CD14-positive monocyte (primary cell): Measurements from ENCODE around the gene PIANP. TPM values are rescaled to one million over a fixed set of nuclear protein-coding genes. Genes with fewer than 3 reads are reported as not detected.

Experiments
- DNase-seq, 3 donors: peaks; one replicate each; pipeline ENCODE4 v3.0.0-alpha.2; 2011 to 2022
- H2AFZ ChIP-seq: 2 replicates; pipeline ENCODE4 v1.6.0; 2012; ENCODE audit warnings: mild to moderate bottlenecking, low read depth, low read length, inconsistent platforms; ENCODE audit not compliant: insufficient read depth, poor library complexity, severe bottlenecking
- H3K27ac ChIP-seq, 2 donors: 1 replicate in 1 of 2; 2 replicates in 1 of 2; pipeline ENCODE4 v1.5.1; 2012 to 2013; ENCODE audit warnings: low read length in 2 of 2, control low read depth in 1 of 2, inconsistent platforms in 1 of 2, low read depth in 1 of 2, mild to moderate bottlenecking in 1 of 2
- H3K27me3 ChIP-seq, 2 donors: one replicate each; pipeline versions ENCODE4 v1.6.0 to v1.6.1; 2011 to 2013; ENCODE audit warnings: low read length in 2 of 2; ENCODE audit not compliant: control insufficient read depth in 2 of 2, insufficient read depth in 2 of 2
- H3K36me3 ChIP-seq, 2 donors: replicated peaks in 1 of 2; 1 replicate in 1 of 2; 2 replicates in 1 of 2; pipeline versions ENCODE4 v1.5.1 to v1.6.1; 2012 to 2013; ENCODE audit warnings: low read length in 2 of 2, control low read depth in 1 of 2, inconsistent platforms in 1 of 2, mild to moderate bottlenecking in 1 of 2; ENCODE audit not compliant: insufficient read depth in 2 of 2, control insufficient read depth in 1 of 2
- H3K4me1 ChIP-seq, 2 donors: 1 replicate in 1 of 2; 2 replicates in 1 of 2; pipeline versions ENCODE4 v1.5.1 to v1.6.1; 2012 to 2013; ENCODE audit warnings: low read length in 2 of 2, control low read depth in 1 of 2, inconsistent platforms in 1 of 2, mild to moderate bottlenecking in 1 of 2, moderate library complexity in 1 of 2; ENCODE audit not compliant: insufficient read depth in 2 of 2, control insufficient read depth in 1 of 2
- H3K4me2 ChIP-seq: replicated peaks from 2 replicates; pipeline ENCODE3; 2012; ENCODE audit warnings: low read length, moderate library complexity, mild to moderate bottlenecking; ENCODE audit not compliant: poor library complexity, severe bottlenecking; ENCODE audit errors: extremely low read depth
- H3K4me3 ChIP-seq, 3 experiments: fragments of 200-600 bp in 1 of 3; sonication (generic) in 1 of 3; replicated peaks in 1 of 3; 1 replicate in 2 of 3; 2 replicates in 1 of 3; pipeline ENCODE4 v1.5.1; 2011 to 2013; ENCODE audit warnings: low read length in 3 of 3, mild to moderate bottlenecking in 3 of 3, control low read depth in 2 of 3, low read depth in 2 of 3, inconsistent platforms in 1 of 3, moderate library complexity in 1 of 3
- H3K79me2 ChIP-seq: 2 replicates; pipeline ENCODE4 v1.6.0; 2012; ENCODE audit warnings: mild to moderate bottlenecking, control low read depth, inconsistent platforms, low read length, moderate library complexity; ENCODE audit not compliant: insufficient read depth
- H3K9ac ChIP-seq: 2 replicates; pipeline ENCODE4 v1.6.0; 2017; ENCODE audit warnings: low read length, mild to moderate bottlenecking; ENCODE audit not compliant: insufficient read depth, poor library complexity, severe bottlenecking
- H3K9me3 ChIP-seq, 2 donors: replicated peaks in 1 of 2; 1 replicate in 1 of 2; 2 replicates in 1 of 2; pipeline versions ENCODE4 v1.5.1 to v1.6.1; 2012 to 2013; ENCODE audit warnings: low read length in 2 of 2, control low read depth in 1 of 2; ENCODE audit not compliant: control insufficient read depth in 1 of 2, insufficient read depth in 1 of 2
- H4K20me1 ChIP-seq: 2 replicates; pipeline ENCODE4 v1.6.0; 2012; ENCODE audit warnings: mild to moderate bottlenecking, low read length, control low read depth, moderate library complexity; ENCODE audit not compliant: insufficient read depth
- H3K27ac Mint-ChIP-seq, 7 donors: one replicate each; pipeline ENCODE4 v1.8.0; 2020; ENCODE audit warnings: mild to moderate bottlenecking in 7 of 7, mixed read lengths in 7 of 7, moderate library complexity in 6 of 7, inconsistent platforms in 2 of 7
- H3K27me3 Mint-ChIP-seq, 3 donors: one replicate each; pipeline ENCODE4 v1.8.0; 2021 to 2022; ENCODE audit warnings: low read depth in 3 of 3, mild to moderate bottlenecking in 3 of 3, mixed read lengths in 3 of 3, moderate library complexity in 3 of 3, inconsistent platforms in 1 of 3
- H3K36me3 Mint-ChIP-seq, 2 donors: one replicate each; pipeline ENCODE4 v1.8.0; 2020; ENCODE audit warnings: mixed read lengths in 2 of 2, inconsistent platforms in 1 of 2, mild to moderate bottlenecking in 1 of 2
- H3K4me1 Mint-ChIP-seq: one replicate; pipeline ENCODE4 v1.8.0; 2020; ENCODE audit warnings: mild to moderate bottlenecking, mixed read lengths
- H3K4me3 Mint-ChIP-seq, 2 donors: one replicate each; pipeline ENCODE4 v1.8.0; 2020; ENCODE audit warnings: mild to moderate bottlenecking in 2 of 2, mixed read lengths in 2 of 2, moderate library complexity in 1 of 2
- H3K9me3 Mint-ChIP-seq, 7 donors: one replicate each; pipeline ENCODE4 v1.8.0; 2020 to 2022; ENCODE audit warnings: mixed read lengths in 7 of 7, mild to moderate bottlenecking in 6 of 7, moderate library complexity in 6 of 7, inconsistent platforms in 2 of 7
- WGBS: methylation state at CpG from one replicate; pipeline ENCODE4 v1.1.5; 2013; ENCODE audit warnings: missing lambda C conversion rate; ENCODE audit not compliant: insufficient coverage; 5-methylcytosine and 5-hydroxymethylcytosine counted together
- intact Hi-C, 2 donors: fragments of 100-400 bp; cut with micrococcal nuclease; formaldehyde crosslinking; loops; one replicate each; pipeline versions ENCODE4 v1.15.0 to v1.15.1; 2023
- polyA plus RNA-seq, 3 donors: library from polyadenylated mRNA; depleted of rRNA in 1 of 3; unstranded in 2 of 3; stranded (reverse) in 1 of 3; fragments of 300-500 nt in 2 of 3; fragments of >200 nt in 1 of 3; fragmentation: Illumina TruSeq in 2 of 3; gene quantifications; 1 replicate in 2 of 3; 2 replicates in 1 of 3; pipeline ENCODE4 v1.2.3, GENCODE V29; 2012 to 2021
- small RNA-seq: library from RNA; depleted of rRNA; stranded (forward); fragments of <200 nt; gene quantifications from one replicate; pipeline ENCODE3, GENCODE V24; 2012; ENCODE audit warnings: low read depth; ENCODE audit not compliant: insufficient read length
- TF ChIP-seq, protein P1 (sequence below): fragments of 200-600 bp; IDR thresholded peaks from one replicate; pipeline ENCODE4 v1.8.0; 2022; ENCODE audit warnings: antibody characterized with exemption, mild to moderate bottlenecking

Gene PIANP
- polyA plus RNA-seq, 3 donors: not detected

DNA sequence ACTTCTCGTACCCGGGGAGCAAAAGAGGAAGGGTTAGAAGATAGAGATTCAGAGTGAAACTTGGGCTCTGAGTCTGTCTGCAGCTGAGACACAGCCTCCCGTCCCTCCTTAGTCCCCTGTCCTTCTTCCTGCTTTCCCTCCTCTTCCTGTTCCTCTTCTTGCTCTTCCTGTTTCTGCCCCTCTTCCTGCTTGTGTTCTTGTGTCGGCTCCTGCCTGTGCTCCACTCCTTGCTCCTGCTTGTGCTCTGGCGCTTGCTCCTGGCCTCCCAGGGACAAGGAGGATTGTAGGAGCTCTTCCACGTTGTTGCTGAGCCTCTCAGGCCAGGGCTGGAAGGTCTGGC lies 56.4 kb downstream of the PIANP start:
- no peaks in the 10 kb centered on the region for H3K27me3 ChIP-seq
- WGBS: 26% methylated on average over 2 of the region's 6 CpGs
- peak overlapping the region; percentile 60 for H3K9ac ChIP-seq
- H3K27me3 Mint-ChIP-seq: peaks cover 0 to 2% (median 0%) of the 10 kb centered on the region in 3 donors
- H2AFZ ChIP-seq: peak overlapping the region; percentile 81
- TF ChIP-seq, protein P1, sequence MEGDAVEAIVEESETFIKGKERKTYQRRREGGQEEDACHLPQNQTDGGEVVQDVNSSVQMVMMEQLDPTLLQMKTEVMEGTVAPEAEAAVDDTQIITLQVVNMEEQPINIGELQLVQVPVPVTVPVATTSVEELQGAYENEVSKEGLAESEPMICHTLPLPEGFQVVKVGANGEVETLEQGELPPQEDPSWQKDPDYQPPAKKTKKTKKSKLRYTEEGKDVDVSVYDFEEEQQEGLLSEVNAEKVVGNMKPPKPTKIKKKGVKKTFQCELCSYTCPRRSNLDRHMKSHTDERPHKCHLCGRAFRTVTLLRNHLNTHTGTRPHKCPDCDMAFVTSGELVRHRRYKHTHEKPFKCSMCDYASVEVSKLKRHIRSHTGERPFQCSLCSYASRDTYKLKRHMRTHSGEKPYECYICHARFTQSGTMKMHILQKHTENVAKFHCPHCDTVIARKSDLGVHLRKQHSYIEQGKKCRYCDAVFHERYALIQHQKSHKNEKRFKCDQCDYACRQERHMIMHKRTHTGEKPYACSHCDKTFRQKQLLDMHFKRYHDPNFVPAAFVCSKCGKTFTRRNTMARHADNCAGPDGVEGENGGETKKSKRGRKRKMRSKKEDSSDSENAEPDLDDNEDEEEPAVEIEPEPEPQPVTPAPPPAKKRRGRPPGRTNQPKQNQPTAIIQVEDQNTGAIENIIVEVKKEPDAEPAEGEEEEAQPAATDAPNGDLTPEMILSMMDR: no peak
- H3K4me1 ChIP-seq: peaks cover 50 to 77% of the 10 kb centered on the region in 2 donors
- H3K4me3 ChIP-seq: peak overlapping the region; percentile 17 to 72 (median 30)
- no peaks in the 10 kb centered on the region for H3K9me3 ChIP-seq
- intact Hi-C loops: loop anchor here in 1 of 2 donors (10.0 kb wide), 1 partner anchor 51 kb away; no protein-coding TSS in a partner anchor
- H3K79me2 ChIP-seq: peaks cover 10% of the 10 kb centered on the region
- peak; percentile 87 to 94 (median 93) for DNase-seq
- H3K27ac Mint-ChIP-seq: peak overlapping the region; percentile 93 to 97 (median 94)
- H3K27ac ChIP-seq: peak overlapping the region; percentile 80 to 95
- H3K4me2 ChIP-seq: peak overlapping the region; percentile 80
- peak overlapping the region; percentile 70 to 89 for H3K4me3 Mint-ChIP-seq
- H3K9me3 Mint-ChIP-seq: peaks cover 0 to 2% (median 0%) of the 10 kb centered on the region in 7 donors
- peaks cover 62% of the 10 kb centered on the region for H3K4me1 Mint-ChIP-seq
- H3K36me3 ChIP-seq: peaks cover 7 to 8% of the 10 kb centered on the region in 2 donors
- no peaks in the 10 kb centered on the region for H4K20me1 ChIP-seq
- H3K36me3 Mint-ChIP-seq: peaks cover 6 to 12% of the 10 kb centered on the region in 2 donors

Small RNA genes within 50 kb of the gene (small RNA-seq; reads per million reads assigned to genes)
- not detected for gene RNU6-781P

Other genes with a start within 250 kb of the PIANP start
- gene TAPBPL, start 248.8 kb downstream of the PIANP start, polyA plus RNA-seq: 100 to 1,000 TPM in 1 of 3 donors, 10 to 100 TPM in 2; 89.3 to 145 (median 91.8) TPM
- 10 to 100 TPM in 1 of 3 donors, under 1 TPM in 2; 0.84 to 24.6 (median 0.85) TPM for gene VAMP1, start 230.1 kb downstream of the PIANP start, polyA plus RNA-seq
- 100 to 1,000 TPM in 2 of 3 donors, 10 to 100 TPM in 1; 22.0 to 238 (median 189) TPM for gene MRPL51, start 207.6 kb downstream of the PIANP start, polyA plus RNA-seq
- gene NCAPD2, start 206.7 kb downstream of the PIANP start, polyA plus RNA-seq: 10 to 100 TPM in 1 of 3 donors, 1 to 10 TPM in 2; 6.2 to 15.0 (median 8.3) TPM
- gene GAPDH, start 166.3 kb downstream of the PIANP start, polyA plus RNA-seq: 1,000 to 10,000 TPM; 2,879 to 3,427 (median 3,223) TPM
- gene IFFO1, start 144.8 kb downstream of the PIANP start, polyA plus RNA-seq: 100 to 1,000 TPM in 1 of 3 donors, 10 to 100 TPM in 2; 10.7 to 178 (median 11.1) TPM
- gene NOP2, start 132.5 kb downstream of the PIANP start, polyA plus RNA-seq: 10 to 100 TPM in 1 of 3 donors, 1 to 10 TPM in 2; 3.9 to 54.5 (median 5.7) TPM
- 10 to 100 TPM in 2 of 3 donors, 1 to 10 TPM in 1; 9.9 to 74.2 (median 16.2) TPM for gene CHD4, start 93.4 kb downstream of the PIANP start, polyA plus RNA-seq
- gene LPAR5, start 64.9 kb downstream of the PIANP start, polyA plus RNA-seq: under 1 TPM; 0.11 to 0.18 (median 0.14) TPM
- gene ACRBP, start 53.4 kb downstream of the PIANP start, polyA plus RNA-seq: 10 to 100 TPM; 10.2 to 28.3 (median 10.3) TPM
- 10 to 100 TPM; 62.2 to 67.1 (median 64.0) TPM for gene ING4, start 37.7 kb downstream of the PIANP start, polyA plus RNA-seq
- 10 to 100 TPM in 2 of 3 donors, 1 to 10 TPM in 1; 9.6 to 87.0 (median 10.9) TPM for gene ZNF384, start 11.4 kb downstream of the PIANP start, polyA plus RNA-seq
- 10 to 100 TPM; 70.1 to 77.1 (median 72.3) TPM for gene COPS7A, start 23.2 kb upstream of the PIANP start, polyA plus RNA-seq
- 100 to 1,000 TPM; 113 to 211 (median 140) TPM for gene MLF2, start 52.3 kb upstream of the PIANP start, polyA plus RNA-seq
- gene PTMS, start 65.5 kb upstream of the PIANP start, polyA plus RNA-seq: 1 to 10 TPM; 2.4 to 9.7 (median 2.6) TPM
- under 1 TPM in 1 of 3 donors, not detected in 2; 0.04 TPM for gene LAG3, start 71.7 kb upstream of the PIANP start, polyA plus RNA-seq
- 100 to 1,000 TPM; 261 to 371 (median 269) TPM for gene CD4, start 88.7 kb upstream of the PIANP start, polyA plus RNA-seq
- 10 to 100 TPM; 15.1 to 81.7 (median 16.0) TPM for gene GPR162, start 121.0 kb upstream of the PIANP start, polyA plus RNA-seq
- gene P3H3, start 127.6 kb upstream of the PIANP start, polyA plus RNA-seq: under 1 TPM in 1 of 3 donors, not detected in 2; 0.56 TPM
- under 1 TPM in 1 of 3 donors, not detected in 2; 0.31 TPM for gene GNB3, start 140.1 kb upstream of the PIANP start, polyA plus RNA-seq
- under 1 TPM; 0.57 to 0.61 (median 0.59) TPM for gene CDCA3, start 150.5 kb upstream of the PIANP start, polyA plus RNA-seq
- gene USP5, start 151.3 kb upstream of the PIANP start, polyA plus RNA-seq: 10 to 100 TPM; 28.0 to 32.4 (median 29.9) TPM
- gene TPI1, start 166.7 kb upstream of the PIANP start, polyA plus RNA-seq: 100 to 1,000 TPM; 446 to 839 (median 764) TPM
- 1 to 10 TPM; 4.7 to 6.9 (median 6.6) TPM for gene SPSB2, start 172.5 kb upstream of the PIANP start, polyA plus RNA-seq
- gene LRRC23, start 204.0 kb upstream of the PIANP start, polyA plus RNA-seq: 1 to 10 TPM; 4.9 to 6.8 (median 5.1) TPM
- under 1 TPM; 0.09 to 0.43 (median 0.19) TPM for gene ENO2, start 213.8 kb upstream of the PIANP start, polyA plus RNA-seq
- gene ATN1, start 227.1 kb upstream of the PIANP start, polyA plus RNA-seq: 10 to 100 TPM in 1 of 3 donors, under 1 TPM in 1, not detected in 1; 0.40 to 10.6 TPM
- not detected for gene RNU7-1, start 243.0 kb upstream of the PIANP start, polyA plus RNA-seq
- 10 to 100 TPM; 19.1 to 59.2 (median 24.2) TPM for gene C12orf57, start 243.2 kb upstream of the PIANP start, polyA plus RNA-seq